ENCODE results near the gene MAGEA10. TPM values are rescaled to one million over a fixed set of nuclear protein-coding genes. Genes with fewer than 3 reads are reported as not detected.
"Not testable (repeated sequence)": the region's sequence is repeated elsewhere in the genome, so short reads cannot be mapped to it uniquely, and the experiment has no call there.

Gene MAGEA10
- total and polyA plus RNA-seq, 2 of the 8 experiments (the other 6 are each of a cell fraction or from before 2014, with no cell fraction given) = not detected

- H3K4me3 ChIP-seq (ENCODE audit: extremely low read depth in 1 of 4, insufficient read depth in 2 of 4, low read depth in 3 of 4, low read length in 4 of 4); H2AK5ac ChIP-seq (ENCODE audit: low read depth, low read length); H3K79me2 ChIP-seq (ENCODE audit: control insufficient read depth in 1 of 2, insufficient read depth in 2 of 2, low read length in 2 of 2); H3K4ac ChIP-seq (replicated peaks; ENCODE audit: insufficient read length, low read depth, low read length); DNase-seq (ENCODE audit: low read depth in 1 of 2, low spot score in 2 of 2); H3K14ac ChIP-seq (ENCODE audit: insufficient read length); H3K4me2 ChIP-seq (ENCODE audit: insufficient read depth in 1 of 2, low read depth in 2 of 2, low read length in 2 of 2); H3K18ac ChIP-seq (ENCODE audit: extremely low read depth, low read length); H3K79me1 ChIP-seq (ENCODE audit: low read depth, low read length); H2BK15ac ChIP-seq (ENCODE audit: low read length); H3K4me1 ChIP-seq (replicated peaks in 1 of 4; ENCODE audit: control insufficient read depth in 3 of 4, insufficient read depth in 4 of 4, low read length in 3 of 4); H2BK5ac ChIP-seq (ENCODE audit: low read depth, low read length); H4K91ac ChIP-seq (replicated peaks; ENCODE audit: insufficient read length, low read length); H3K23me2 ChIP-seq (ENCODE audit: low read depth, low read length); H3K27ac ChIP-seq (ENCODE audit: low read depth, low read length); H2BK120ac ChIP-seq (replicated peaks; ENCODE audit: low read depth, low read length); H4K20me1 ChIP-seq (replicated peaks in 1 of 2; ENCODE audit: control insufficient read depth in 1 of 2, insufficient read depth in 2 of 2, low read length in 2 of 2); FAIRE-seq; H4K5ac ChIP-seq (ENCODE audit: insufficient read length, low read depth, low read length); H3K56ac ChIP-seq (replicated peaks; ENCODE audit: insufficient read length, low read depth, low read length); H3K9ac ChIP-seq (replicated peaks in 1 of 4; ENCODE audit: extremely low read depth in 1 of 4, low read depth in 3 of 4, low read length in 3 of 4); H2BK12ac ChIP-seq (ENCODE audit: low read depth, low read length); H2AFZ ChIP-seq (ENCODE audit: low read length); H3K9me3 ChIP-seq (ENCODE audit: insufficient read depth in 2 of 2, low read depth in 1 of 2, low read length in 1 of 2); H3K23ac ChIP-seq (ENCODE audit: insufficient read length); H3K27me3 ChIP-seq (replicated peaks in 1 of 4; ENCODE audit: control insufficient read depth in 3 of 4, extremely low read depth in 1 of 4, insufficient read depth in 3 of 4, low read length in 3 of 4); H3K36me3 ChIP-seq (ENCODE audit: control insufficient read depth in 2 of 4, insufficient read depth in 4 of 4, low read length in 3 of 4); CTCF ChIA-PET (ENCODE audit: partially characterized antibody); H2BK20ac ChIP-seq (ENCODE audit: low read length); POLR2A ChIA-PET (ENCODE audit: partially characterized antibody); H4K8ac ChIP-seq (ENCODE audit: extremely low read depth, insufficient read depth, low read length): not testable (repeated sequence)
- 80% methylated on average over 2 of the region's 4 CpGs; no CpG with 5 or more reads in 1 of the 2 experiments for WGBS, 2 experiments (ENCODE audit: extremely low coverage in 1 of 2, insufficient coverage in 1 of 2, insufficient read length in 1 of 2, insufficient replicate concordance in 2 of 2, low coverage in 1 of 2, low lambda C conversion rate in 2 of 2, missing lambda C conversion rate in 1 of 2)
Observed at GRCh38 chrX:152129069-152129844, 9.1 kb downstream of the MAGEA10 start.

Data from H1 (cell line).